ENCODE measurements around the gene CCDC69.

The CCDC69 gene

DNA sequence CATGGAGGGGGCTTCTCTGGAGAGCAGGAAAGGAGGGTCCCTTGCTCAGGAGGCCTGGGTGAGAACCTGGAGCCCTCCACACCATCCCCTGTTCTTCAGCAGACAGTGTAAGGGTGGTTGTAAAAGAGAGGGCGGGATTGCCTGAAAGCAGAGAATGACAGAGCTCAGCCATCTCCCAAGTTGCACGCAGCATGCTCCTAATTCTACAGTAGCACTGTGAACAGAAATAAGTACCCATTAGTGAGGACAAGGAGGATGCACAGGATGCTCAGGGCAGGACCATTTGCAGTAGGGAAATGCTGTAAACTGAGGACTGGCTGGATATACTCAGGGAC lies 8.4 kb downstream of the CCDC69 start:
- Histone ChIP-seq H2BK120ac (ENCODE audit: low read depth, low read length) (no peak overlapping the region), H3K4ac (ENCODE audit: low read length) (no peak overlapping the region), H3K4me1 (ENCODE audit: control insufficient read depth in 2 of 2, insufficient read depth in 1 of 2, low read depth in 1 of 2, low read length in 2 of 2) (peaks cover 0 to 5% of the 10 kb centered on the region in 2 donors), H3K4me2 (ENCODE audit: insufficient read depth, low read length, poor library complexity, severe bottlenecking) (no peak overlapping the region), H2BK5ac (ENCODE audit: low read length) (no peak overlapping the region), H3K23ac (ENCODE audit: low read depth, low read length, poor library complexity) (no peak overlapping the region), H4K8ac (ENCODE audit: low read depth, low read length) (no peak overlapping the region), H2AK5ac (ENCODE audit: low read depth, low read length) (no peak overlapping the region), H2BK15ac (ENCODE audit: low read length) (no peak overlapping the region), H3K79me1 (ENCODE audit: low read depth, low read length) (no peaks in the 10 kb centered on the region), H3K9ac (ENCODE audit: low read depth, low read length, poor library complexity) (no peak overlapping the region), H2AFZ (ENCODE audit: low read length) (no peak overlapping the region), H3K9me3 (replicated peaks in 1 of 2; ENCODE audit: control insufficient read depth in 2 of 2, insufficient read depth in 1 of 2, low read depth in 1 of 2, low read length in 2 of 2) (no peaks in the 10 kb centered on the region), H4K91ac (ENCODE audit: low read depth, low read length, poor library complexity) (no peak overlapping the region), H3K18ac (ENCODE audit: low read length) (no peak overlapping the region), H3K27ac (replicated peaks; ENCODE audit: low read length) (no peak overlapping the region), H3K36me3 (replicated peaks in 1 of 2; ENCODE audit: control insufficient read depth in 2 of 2, insufficient read depth in 2 of 2, low read length in 2 of 2) (no peaks in the 10 kb centered on the region), H2BK12ac (ENCODE audit: low read length) (no peak overlapping the region), H3K4me3 (ENCODE audit: low read length in 2 of 2) (no peak overlapping the region), H3K27me3 (ENCODE audit: control insufficient read depth in 3 of 3, insufficient read depth in 3 of 3, low read depth in 1 of 3, low read length in 3 of 3) (peaks cover 0 to 20% (median 2%) of the 10 kb centered on the region in 3 experiments), H3K14ac (ENCODE audit: low read length) (no peak overlapping the region)
- no peak for DNase-seq (ENCODE audit: low spot score)
- WGBS, 2 donors (ENCODE audit: extremely low coverage in 2 of 2, insufficient read length in 2 of 2, insufficient replicate concordance in 1 of 2), result no CpG with 5 or more reads among the region's 2 CpGs

- H3K4me3 ChIP-seq (ENCODE audit: low read length in 2 of 2), result no peak overlapping the region
- DNase-seq (ENCODE audit: low spot score), result no peak
- no peak overlapping the region for H3K9ac ChIP-seq (ENCODE audit: low read depth, low read length, poor library complexity)
- no peak overlapping the region for H3K18ac ChIP-seq (ENCODE audit: low read length)
- H2AK5ac ChIP-seq (ENCODE audit: low read depth, low read length), result no peak overlapping the region
- H3K4ac ChIP-seq (ENCODE audit: low read length), result no peak overlapping the region
- H4K91ac ChIP-seq (ENCODE audit: low read depth, low read length, poor library complexity), result no peak overlapping the region
- no peak overlapping the region for H2BK15ac ChIP-seq (ENCODE audit: low read length)
- H3K36me3 ChIP-seq (replicated peaks in 1 of 2; ENCODE audit: control insufficient read depth in 2 of 2, insufficient read depth in 2 of 2, low read length in 2 of 2), result no peaks in the 10 kb centered on the region
- H3K27me3 ChIP-seq (ENCODE audit: control insufficient read depth in 3 of 3, insufficient read depth in 3 of 3, low read depth in 1 of 3, low read length in 3 of 3), result peaks cover 0 to 16% (median 0%) of the 10 kb centered on the region in 3 experiments
- no peaks in the 10 kb centered on the region for H3K9me3 ChIP-seq (replicated peaks in 1 of 2; ENCODE audit: control insufficient read depth in 2 of 2, insufficient read depth in 1 of 2, low read depth in 1 of 2, low read length in 2 of 2)
- H2BK5ac ChIP-seq (ENCODE audit: low read length), result no peak overlapping the region
- H3K23ac ChIP-seq (ENCODE audit: low read depth, low read length, poor library complexity), result no peak overlapping the region
- H4K8ac ChIP-seq (ENCODE audit: low read depth, low read length), result no peak overlapping the region
- no CpG with 5 or more reads among the region's 10 CpGs for WGBS, 2 donors (ENCODE audit: extremely low coverage in 2 of 2, insufficient read length in 2 of 2, insufficient replicate concordance in 1 of 2)
- no peak overlapping the region for H3K14ac ChIP-seq (ENCODE audit: low read length)
- no peaks in the 10 kb centered on the region for H3K79me1 ChIP-seq (ENCODE audit: low read depth, low read length)
- no peak overlapping the region for H2BK12ac ChIP-seq (ENCODE audit: low read length)
- peaks cover 0 to 5% of the 10 kb centered on the region in 2 donors for H3K4me1 ChIP-seq (ENCODE audit: control insufficient read depth in 2 of 2, insufficient read depth in 1 of 2, low read depth in 1 of 2, low read length in 2 of 2)
- H3K4me2 ChIP-seq (ENCODE audit: insufficient read depth, low read length, poor library complexity, severe bottlenecking), result no peak overlapping the region
- no peak overlapping the region for H2BK120ac ChIP-seq (ENCODE audit: low read depth, low read length)
- peak overlapping the region; percentile 70 for H2AFZ ChIP-seq (ENCODE audit: low read length)
- no peak overlapping the region for H3K27ac ChIP-seq (replicated peaks; ENCODE audit: low read length)
Measured at GRCh38 chr5:151214614-151215545, 9.0 kb downstream of the CCDC69 start.

DNA sequence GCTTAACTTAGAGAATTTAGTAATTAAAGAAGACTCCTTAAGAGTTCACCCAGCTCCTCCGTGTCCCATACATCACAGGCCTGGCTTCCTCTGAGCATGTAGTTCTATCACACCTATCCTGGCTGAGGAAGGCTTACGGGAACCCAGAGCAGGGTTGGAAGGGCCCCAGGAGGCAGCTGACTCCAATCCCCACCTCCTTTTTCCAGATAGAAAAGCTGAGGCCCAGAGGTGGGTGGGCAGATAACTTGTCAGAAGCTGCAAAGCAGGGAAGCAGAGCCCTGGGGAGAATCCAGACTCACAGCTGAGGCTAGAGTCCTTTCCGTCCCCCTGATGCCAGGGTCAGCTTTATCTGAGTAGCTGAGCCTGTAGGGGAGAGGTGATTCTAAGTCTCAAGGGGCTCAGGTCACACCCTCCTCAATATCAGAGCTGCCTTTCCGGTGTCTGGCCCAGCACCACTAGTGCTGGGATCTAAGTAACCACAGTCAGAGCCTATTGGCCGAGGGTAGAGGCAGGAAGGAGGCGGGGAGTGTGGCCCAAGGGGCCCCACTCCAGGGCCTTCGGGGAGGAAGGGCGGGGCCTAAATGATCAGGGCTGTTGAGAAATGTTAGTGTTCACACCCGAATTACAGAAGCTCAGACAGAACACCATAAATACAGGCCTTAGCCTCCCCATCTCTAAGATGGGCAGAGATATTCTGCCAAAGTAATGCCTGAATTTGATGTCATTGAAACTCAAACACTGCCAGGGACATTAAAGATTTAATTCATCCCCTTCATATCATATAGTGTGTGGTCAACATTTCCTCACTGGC lies 9.9 kb downstream of the CCDC69 start:
- Histone ChIP-seq H3K4me3 (ENCODE audit: low read length in 2 of 2) (no peak overlapping the region), H3K14ac (ENCODE audit: low read length) (no peak overlapping the region), H3K9ac (ENCODE audit: low read depth, low read length, poor library complexity) (no peak overlapping the region), H2BK12ac (ENCODE audit: low read length) (no peak overlapping the region), H3K23ac (ENCODE audit: low read depth, low read length, poor library complexity) (no peak overlapping the region), H3K4me2 (ENCODE audit: insufficient read depth, low read length, poor library complexity, severe bottlenecking) (no peak overlapping the region), H4K91ac (ENCODE audit: low read depth, low read length, poor library complexity) (no peak overlapping the region), H2AK5ac (ENCODE audit: low read depth, low read length) (no peak overlapping the region), H3K79me1 (ENCODE audit: low read depth, low read length) (no peaks in the 10 kb centered on the region), H3K36me3 (replicated peaks in 1 of 2; ENCODE audit: control insufficient read depth in 2 of 2, insufficient read depth in 2 of 2, low read length in 2 of 2) (no peaks in the 10 kb centered on the region), H3K4me1 (ENCODE audit: control insufficient read depth in 2 of 2, insufficient read depth in 1 of 2, low read depth in 1 of 2, low read length in 2 of 2) (peaks cover 0 to 5% of the 10 kb centered on the region in 2 donors), H4K8ac (ENCODE audit: low read depth, low read length) (no peak overlapping the region), H3K18ac (ENCODE audit: low read length) (peak overlapping the region; percentile 7), H2BK5ac (ENCODE audit: low read length) (no peak overlapping the region), H2BK120ac (ENCODE audit: low read depth, low read length) (no peak overlapping the region), H3K27ac (replicated peaks; ENCODE audit: low read length) (no peak overlapping the region), H3K4ac (ENCODE audit: low read length) (no peak overlapping the region), H3K9me3 (replicated peaks in 1 of 2; ENCODE audit: control insufficient read depth in 2 of 2, insufficient read depth in 1 of 2, low read depth in 1 of 2, low read length in 2 of 2) (no peaks in the 10 kb centered on the region), H2AFZ (ENCODE audit: low read length) (peak overlapping the region; percentile 70), H3K27me3 (ENCODE audit: control insufficient read depth in 3 of 3, insufficient read depth in 3 of 3, low read depth in 1 of 3, low read length in 3 of 3) (peaks cover 0 to 16% (median 0%) of the 10 kb centered on the region in 3 experiments), H2BK15ac (ENCODE audit: low read length) (no peak overlapping the region)
- WGBS, 2 donors (ENCODE audit: extremely low coverage in 2 of 2, insufficient read length in 2 of 2, insufficient replicate concordance in 1 of 2), result no CpG with 5 or more reads among the region's 9 CpGs
- no peak for DNase-seq (ENCODE audit: low spot score)

GRCh38 chr5:151212406-151212798 lies 11.5 kb downstream of the CCDC69 start:
- H2BK12ac ChIP-seq (ENCODE audit: low read length), result peak overlapping the region; percentile 91
- no peak overlapping the region for H3K4me3 ChIP-seq (ENCODE audit: low read length in 2 of 2)
- H3K18ac ChIP-seq (ENCODE audit: low read length), result peak overlapping the region; percentile 25
- H3K4ac ChIP-seq (ENCODE audit: low read length), result no peak overlapping the region
- no peak overlapping the region for H3K14ac ChIP-seq (ENCODE audit: low read length)
- H2BK15ac ChIP-seq (ENCODE audit: low read length), result peak overlapping the region; percentile 31
- H4K91ac ChIP-seq (ENCODE audit: low read depth, low read length, poor library complexity), result no peak overlapping the region
- H2BK5ac ChIP-seq (ENCODE audit: low read length), result no peak overlapping the region
- DNase-seq (ENCODE audit: low spot score), result no peak
- no peaks in the 10 kb centered on the region for H3K36me3 ChIP-seq (replicated peaks in 1 of 2; ENCODE audit: control insufficient read depth in 2 of 2, insufficient read depth in 2 of 2, low read length in 2 of 2)
- H3K4me1 ChIP-seq (ENCODE audit: control insufficient read depth in 2 of 2, insufficient read depth in 1 of 2, low read depth in 1 of 2, low read length in 2 of 2), result peaks cover 0 to 5% of the 10 kb centered on the region in 2 donors
- H3K9me3 ChIP-seq (replicated peaks in 1 of 2; ENCODE audit: control insufficient read depth in 2 of 2, insufficient read depth in 1 of 2, low read depth in 1 of 2, low read length in 2 of 2), result no peaks in the 10 kb centered on the region
- H2AFZ ChIP-seq (ENCODE audit: low read length), result no peak overlapping the region
- H2AK5ac ChIP-seq (ENCODE audit: low read depth, low read length), result no peak overlapping the region
- WGBS, 2 donors (ENCODE audit: extremely low coverage in 2 of 2, insufficient read length in 2 of 2, insufficient replicate concordance in 1 of 2), result no CpG with 5 or more reads among the region's 3 CpGs
- no peak overlapping the region for H4K8ac ChIP-seq (ENCODE audit: low read depth, low read length)
- no peak overlapping the region for H3K9ac ChIP-seq (ENCODE audit: low read depth, low read length, poor library complexity)
- no peak overlapping the region for H3K23ac ChIP-seq (ENCODE audit: low read depth, low read length, poor library complexity)
- H3K79me1 ChIP-seq (ENCODE audit: low read depth, low read length), result no peaks in the 10 kb centered on the region
- H3K27ac ChIP-seq (replicated peaks; ENCODE audit: low read length), result no peak overlapping the region
- peaks cover 0 to 2% (median 0%) of the 10 kb centered on the region in 3 experiments for H3K27me3 ChIP-seq (ENCODE audit: control insufficient read depth in 3 of 3, insufficient read depth in 3 of 3, low read depth in 1 of 3, low read length in 3 of 3)
- H3K4me2 ChIP-seq (ENCODE audit: insufficient read depth, low read length, poor library complexity, severe bottlenecking), result no peak overlapping the region
- no peak overlapping the region for H2BK120ac ChIP-seq (ENCODE audit: low read depth, low read length)

Measured in neuronal stem cell (in vitro differentiated cells).